Retinal pigment epithelial cell (primary cell): ENCODE results near the gene MYH4.

Source experiments
- DNase-seq: peaks from one replicate; pipeline ENCODE4 v3.0.0-alpha.2; 2010; ENCODE audit warnings: low read depth
- H3K4me3 ChIP-seq: 2 replicates; pipeline ENCODE4 v1.5.1; 2011; ENCODE audit warnings: mild to moderate bottlenecking, low read length, control low read depth, moderate library complexity
- CTCF ChIP-seq: conservative IDR thresholded peaks from 2 replicates; pipeline ENCODE4 v1.5.1; 2011; ENCODE audit warnings: low read depth, low read length, control low read depth, inconsistent platforms

Gene MYH4

GRCh38 chr17:10492004-10492403 lies 22.6 kb upstream of the MYH4 start:
- no peak for DNase-seq
- TF ChIP-seq CTCF, result no peak
- H3K4me3 ChIP-seq, result no peak overlapping the region

GRCh38 chr17:10482252-10482651 lies 12.9 kb upstream of the MYH4 start:
- no peak for TF ChIP-seq CTCF
- H3K4me3 ChIP-seq, result no peak overlapping the region
- DNase-seq, result no peak

- H3K4me3 ChIP-seq, result no peak overlapping the region
- DNase-seq, result no peak
- TF ChIP-seq CTCF, result no peak
Measured at GRCh38 chr17:10477701-10478100, 8.3 kb upstream of the MYH4 start.

- DNase-seq, result no peak
- TF ChIP-seq CTCF, result no peak
- no peak overlapping the region for H3K4me3 ChIP-seq
Measured at GRCh38 chr17:10474536-10474935, 5.2 kb upstream of the MYH4 start.

- DNase-seq, result no peak
- TF ChIP-seq CTCF, result no peak
Measured at GRCh38 chr17:10471858-10472257, 2.5 kb upstream of the MYH4 start.

GRCh38 chr17:10463402-10463801 lies 6.0 kb downstream of the MYH4 start:
- no peak for TF ChIP-seq CTCF
- no peak overlapping the region for H3K4me3 ChIP-seq
- DNase-seq, result no peak

More at GRCh38 chr17:10471858-10472257, 2.5 kb upstream of the MYH4 start:
- no peak overlapping the region for H3K4me3 ChIP-seq

- H3K4me3 ChIP-seq, result no peak overlapping the region
- TF ChIP-seq CTCF, result no peak
- no peak for DNase-seq
Measured at GRCh38 chr17:10460062-10460461, 9.3 kb downstream of the MYH4 start.
